Neural cell (in vitro differentiated cells): ENCODE measurements around the gene ZBTB7A. TPM values are rescaled to one million over a fixed set of nuclear protein-coding genes. Genes with fewer than 3 reads are reported as not detected.

Experiments used
- H2AFZ ChIP-seq: fragments of 200-600, 300-800 bp; sonication (generic), shearing (Covaris generic); 2 replicates; pipeline ENCODE4 v1.6.0; 2014; ENCODE audit warnings: low read depth, mild to moderate bottlenecking, antibody characterized with exemption, low read length, moderate library complexity
- H3F3A ChIP-seq: fragments of 200-600 bp; shearing (Covaris generic); 2 replicates; pipeline ENCODE4 v1.6.1; 2016; ENCODE audit warnings: mild to moderate bottlenecking, moderate library complexity, mixed read lengths, antibody characterized with exemption, low read length; ENCODE audit not compliant: insufficient read depth, poor library complexity, severe bottlenecking
- H3K27ac ChIP-seq: fragments of 200-600, 300-800 bp; sonication (generic), shearing (Covaris generic); 2 replicates; pipeline ENCODE4 v1.5.1; 2014; ENCODE audit warnings: mild to moderate bottlenecking, low read length, moderate library complexity
- H3K27me3 ChIP-seq: fragments of 300-800, 200-600 bp; sonication (generic), shearing (Covaris generic); 2 replicates; pipeline ENCODE4 v1.6.0; 2014; ENCODE audit warnings: mild to moderate bottlenecking, low read depth, low read length, moderate library complexity; ENCODE audit not compliant: insufficient read depth
- H3K36me3 ChIP-seq: fragments of 300-800, 200-600 bp; sonication (generic), shearing (Covaris generic); 2 replicates; pipeline ENCODE4 v1.5.1; 2014; ENCODE audit warnings: mild to moderate bottlenecking, antibody characterized with exemption, low read length, moderate library complexity; ENCODE audit not compliant: insufficient read depth
- H3K4me2 ChIP-seq: fragments of 300-800, 200-600 bp; sonication (generic), shearing (Covaris generic); 2 replicates; pipeline ENCODE4 v1.6.0; 2014; ENCODE audit warnings: mild to moderate bottlenecking, low read length
- H3K4me3 ChIP-seq: fragments of 300-800, 200-600 bp; sonication (generic), shearing (Covaris generic); 2 replicates; pipeline ENCODE4 v1.5.1; 2014; ENCODE audit warnings: mild to moderate bottlenecking, low read length, moderate library complexity
- H3K79me2 ChIP-seq: fragments of 200-600 bp; shearing (Covaris generic); replicated peaks from 2 replicates; pipeline ENCODE4 v1.6.0; 2014; ENCODE audit warnings: mild to moderate bottlenecking, low read length, moderate library complexity; ENCODE audit not compliant: insufficient read depth
- H3K9ac ChIP-seq: fragments of 300-800, 200-600 bp; sonication (generic), shearing (Covaris generic); 2 replicates; pipeline ENCODE4 v1.6.1; 2016; ENCODE audit warnings: mild to moderate bottlenecking, low read length, mixed read lengths
- H3K9me2 ChIP-seq: fragments of 200-600 bp; shearing (Covaris generic); 2 replicates; pipeline ENCODE4 v1.6.1; 2016; ENCODE audit warnings: mild to moderate bottlenecking, low read length, mixed read lengths; ENCODE audit not compliant: insufficient read depth
- H3K9me3 ChIP-seq: fragments of 200-600, 300-800 bp; sonication (generic), shearing (Covaris generic); 2 replicates; pipeline ENCODE4 v1.6.1; 2016; ENCODE audit warnings: mild to moderate bottlenecking, mixed run types, low read length, moderate library complexity, mixed read lengths
- H4K20me1 ChIP-seq: fragments of 200-600 bp; shearing (Covaris generic); 2 replicates; pipeline ENCODE4 v1.6.1; 2016; ENCODE audit warnings: mild to moderate bottlenecking, mixed run types; ENCODE audit not compliant: insufficient read depth
- CTCF ChIP-seq: fragments of 450-650 bp; IDR thresholded peaks from 2 replicates; pipeline ENCODE4 v1.5.1; 2014; ENCODE audit warnings: antibody characterized with exemption, mild to moderate bottlenecking, moderate library complexity; ENCODE audit not compliant: poor library complexity, severe bottlenecking
- EP300 ChIP-seq: fragments of 450-650 bp; conservative IDR thresholded peaks from 2 replicates; pipeline ENCODE4 v1.6.1; 2014; ENCODE audit warnings: antibody characterized with exemption, mild to moderate bottlenecking, moderate library complexity; ENCODE audit not compliant: poor library complexity, severe bottlenecking
- EZH2 ChIP-seq: fragments of 200-600, 300-800 bp; shearing (Covaris generic), sonication (generic); IDR thresholded peaks from 2 replicates; pipeline ENCODE4 v1.6.1; 2014; ENCODE audit warnings: antibody characterized with exemption, low read length, borderline replicate concordance, mild to moderate bottlenecking; ENCODE audit not compliant: insufficient read depth, poor library complexity, severe bottlenecking
- MXI1 ChIP-seq: fragments of 450-650 bp; conservative IDR thresholded peaks from 2 replicates; pipeline ENCODE4 v1.6.1; 2014; ENCODE audit warnings: antibody characterized with exemption, mild to moderate bottlenecking; ENCODE audit not compliant: poor library complexity, severe bottlenecking
- POLR2AphosphoS5 ChIP-seq: IDR thresholded peaks from 2 replicates; pipeline ENCODE4 v1.6.1; 2012
- RAD21 ChIP-seq: fragments of 450-650 bp; conservative IDR thresholded peaks from 2 replicates; pipeline ENCODE4 v1.6.1; 2014; ENCODE audit warnings: antibody characterized with exemption, mild to moderate bottlenecking, moderate library complexity
- REST ChIP-seq: IDR thresholded peaks from 2 replicates; pipeline ENCODE4 v1.6.1; 2012; ENCODE audit warnings: borderline replicate concordance
- SMC3 ChIP-seq: fragments of 450-650 bp; conservative IDR thresholded peaks from 2 replicates; pipeline ENCODE4 v1.6.1; 2014; ENCODE audit warnings: antibody characterized with exemption, mild to moderate bottlenecking, moderate library complexity; ENCODE audit not compliant: poor library complexity
- TAF1 ChIP-seq: IDR thresholded peaks from 2 replicates; pipeline ENCODE4 v1.6.1; 2012; ENCODE audit warnings: low read depth
- polyA plus RNA-seq: library from polyadenylated mRNA; depleted of rRNA; stranded (reverse); fragments of >200 nt; gene quantifications from 2 replicates; pipeline ENCODE4 v1.2.3, GENCODE V29; 2014

The ZBTB7A gene
- polyA plus RNA-seq, 1 donor from 2014 or later, result 1.7 TPM

GRCh38 chr19:4052114-4052992 is 14.3 kb downstream of the ZBTB7A start:
- H3K27ac ChIP-seq, result no peak overlapping the region
- H4K20me1 ChIP-seq, result no peaks in the 10 kb centered on the region

More at GRCh38 chr19:4052114-4052992, 14.3 kb downstream of the ZBTB7A start:
- Histone ChIP-seq H3K27me3 (no peaks in the 10 kb centered on the region), H3K9ac (no peak overlapping the region), H3K36me3 (no peaks in the 10 kb centered on the region), H2AFZ (no peak overlapping the region), H3K4me3 (no peak overlapping the region), H3F3A (no peaks in the 10 kb centered on the region), H3K79me2 (no peaks in the 10 kb centered on the region), H3K9me3 (no peaks in the 10 kb centered on the region), H3K4me2 (no peak overlapping the region), H3K9me2 (no peaks in the 10 kb centered on the region)
- no peak for TF ChIP-seq POLR2AphosphoS5
- no peak for TF ChIP-seq MXI1
- TF ChIP-seq TAF1, result no peak
- TF ChIP-seq EZH2, result no peak
- TF ChIP-seq REST, result no peak
- no peak for TF ChIP-seq SMC3
- TF ChIP-seq CTCF, result no peak
- TF ChIP-seq RAD21, result no peak
- no peak for TF ChIP-seq EP300
